ENCODE data around the gene COL9A1. TPM values are rescaled to one million over a fixed set of nuclear protein-coding genes. Genes with fewer than 3 reads are reported as not detected.

COL9A1 gene
- total RNA-seq, 1 donor from 2014 or later: 8.7 TPM

DNA sequence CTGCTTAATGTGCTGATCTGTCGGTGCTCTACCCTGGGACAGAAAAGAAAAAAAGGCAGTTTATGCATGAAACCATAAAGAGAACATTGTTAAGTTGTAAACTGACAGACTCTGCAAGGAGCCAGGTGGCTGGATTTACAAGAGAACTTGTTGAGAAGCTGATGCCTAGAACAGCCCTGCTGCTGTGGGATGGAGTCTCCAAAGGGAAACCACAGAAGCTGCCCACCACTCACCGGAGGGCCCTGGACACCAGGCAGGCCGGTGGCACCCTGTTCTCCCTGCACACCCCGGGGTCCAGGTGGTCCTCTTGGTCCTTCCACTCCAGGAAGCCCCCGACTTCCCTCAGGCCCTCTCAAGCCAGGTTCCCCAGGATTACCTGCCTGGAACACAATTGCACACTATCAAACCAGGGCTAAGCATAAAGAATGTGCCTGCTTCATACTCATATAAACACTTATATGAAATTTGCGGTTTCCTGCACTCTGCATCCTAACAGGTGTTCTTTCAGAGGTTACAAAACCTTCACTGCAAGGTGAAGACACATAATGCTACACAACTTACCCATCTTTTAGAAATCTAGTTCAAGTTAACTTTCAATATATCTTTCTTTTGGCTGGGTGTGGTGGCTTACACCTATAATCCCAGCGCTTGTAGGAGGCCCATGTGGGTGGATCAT lies 68.2 kb downstream of the COL9A1 start:
- DNase-seq (ENCODE audit: low spot score in 2 of 2, unreplicated experiment in 2 of 2): no peak
- H3K4me3 Mint-ChIP-seq: no peak overlapping the region
- TF ChIP-seq, protein P1, sequence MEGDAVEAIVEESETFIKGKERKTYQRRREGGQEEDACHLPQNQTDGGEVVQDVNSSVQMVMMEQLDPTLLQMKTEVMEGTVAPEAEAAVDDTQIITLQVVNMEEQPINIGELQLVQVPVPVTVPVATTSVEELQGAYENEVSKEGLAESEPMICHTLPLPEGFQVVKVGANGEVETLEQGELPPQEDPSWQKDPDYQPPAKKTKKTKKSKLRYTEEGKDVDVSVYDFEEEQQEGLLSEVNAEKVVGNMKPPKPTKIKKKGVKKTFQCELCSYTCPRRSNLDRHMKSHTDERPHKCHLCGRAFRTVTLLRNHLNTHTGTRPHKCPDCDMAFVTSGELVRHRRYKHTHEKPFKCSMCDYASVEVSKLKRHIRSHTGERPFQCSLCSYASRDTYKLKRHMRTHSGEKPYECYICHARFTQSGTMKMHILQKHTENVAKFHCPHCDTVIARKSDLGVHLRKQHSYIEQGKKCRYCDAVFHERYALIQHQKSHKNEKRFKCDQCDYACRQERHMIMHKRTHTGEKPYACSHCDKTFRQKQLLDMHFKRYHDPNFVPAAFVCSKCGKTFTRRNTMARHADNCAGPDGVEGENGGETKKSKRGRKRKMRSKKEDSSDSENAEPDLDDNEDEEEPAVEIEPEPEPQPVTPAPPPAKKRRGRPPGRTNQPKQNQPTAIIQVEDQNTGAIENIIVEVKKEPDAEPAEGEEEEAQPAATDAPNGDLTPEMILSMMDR (IDR thresholded peaks at IDR 0.05; ENCODE audit: unreplicated experiment): no peak
- H3K27ac Mint-ChIP-seq: no peak overlapping the region
- peaks cover 12% of the 10 kb centered on the region for H3K4me1 Mint-ChIP-seq
- H3K9me3 Mint-ChIP-seq: no peaks in the 10 kb centered on the region
- no peaks in the 10 kb centered on the region for H3K36me3 Mint-ChIP-seq
- peaks cover 7% of the 10 kb centered on the region for H3K27me3 Mint-ChIP-seq (ENCODE audit: low read depth)

DNA sequence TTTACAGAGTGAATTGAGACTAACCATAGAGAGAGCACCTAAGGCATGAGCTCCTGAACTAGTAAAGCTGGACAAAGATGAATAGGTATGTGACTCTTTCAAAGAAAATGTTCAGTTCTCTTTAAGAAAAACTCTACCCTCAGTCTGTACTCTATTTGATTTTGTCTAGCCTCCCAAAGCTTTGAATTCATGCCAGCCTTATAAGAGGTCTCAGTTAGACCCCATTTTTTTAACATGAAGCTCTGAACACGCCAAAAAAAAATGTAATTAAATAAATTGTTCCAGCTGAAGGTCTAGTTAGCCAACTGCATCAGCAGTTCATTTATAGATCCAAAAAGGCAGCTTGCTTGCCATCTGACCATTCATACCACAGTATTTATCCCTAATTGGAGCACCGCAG lies 71.6 kb downstream of the COL9A1 start:
- Mint-ChIP-seq H3K4me1 (peaks cover 17% of the 10 kb centered on the region), H3K4me3 (no peak overlapping the region), H3K36me3 (no peaks in the 10 kb centered on the region), H3K27ac (no peak overlapping the region), H3K27me3 (ENCODE audit: low read depth) (no peaks in the 10 kb centered on the region), H3K9me3 (no peaks in the 10 kb centered on the region)
- no peak for DNase-seq (ENCODE audit: low spot score in 2 of 2, unreplicated experiment in 2 of 2)
- TF ChIP-seq, protein P1 (IDR thresholded peaks at IDR 0.05; ENCODE audit: unreplicated experiment): no peak

DNA sequence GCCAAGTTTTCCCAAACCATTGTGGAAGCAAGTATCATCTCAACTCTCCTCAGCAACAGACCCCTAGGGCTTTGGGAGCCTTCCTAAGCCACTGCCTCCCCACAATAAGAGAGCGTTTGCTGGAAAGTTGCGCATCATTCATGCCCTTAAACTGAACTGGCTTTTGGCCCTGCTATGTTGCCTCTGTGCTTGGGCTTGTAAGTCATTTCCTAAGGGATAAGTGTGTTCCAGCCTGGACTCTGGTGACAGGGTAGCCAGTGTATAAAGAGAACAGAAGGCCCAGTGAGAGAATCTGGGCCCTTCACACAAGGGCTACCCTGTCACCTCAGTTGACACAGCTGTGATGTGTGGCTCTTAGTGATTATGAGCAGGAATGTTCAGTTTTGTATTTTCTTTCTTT lies 77.8 kb downstream of the COL9A1 start:
- H3K9me3 Mint-ChIP-seq: no peaks in the 10 kb centered on the region
- no peak for DNase-seq (ENCODE audit: low spot score in 2 of 2, unreplicated experiment in 2 of 2)
- TF ChIP-seq, protein P1 (IDR thresholded peaks at IDR 0.05; ENCODE audit: unreplicated experiment): no peak
- no peak overlapping the region for H3K27ac Mint-ChIP-seq
- H3K4me1 Mint-ChIP-seq: peaks cover 21% of the 10 kb centered on the region
- no peaks in the 10 kb centered on the region for H3K36me3 Mint-ChIP-seq
- peaks cover 6% of the 10 kb centered on the region for H3K27me3 Mint-ChIP-seq (ENCODE audit: low read depth)
- no peak overlapping the region for H3K4me3 Mint-ChIP-seq

DNA sequence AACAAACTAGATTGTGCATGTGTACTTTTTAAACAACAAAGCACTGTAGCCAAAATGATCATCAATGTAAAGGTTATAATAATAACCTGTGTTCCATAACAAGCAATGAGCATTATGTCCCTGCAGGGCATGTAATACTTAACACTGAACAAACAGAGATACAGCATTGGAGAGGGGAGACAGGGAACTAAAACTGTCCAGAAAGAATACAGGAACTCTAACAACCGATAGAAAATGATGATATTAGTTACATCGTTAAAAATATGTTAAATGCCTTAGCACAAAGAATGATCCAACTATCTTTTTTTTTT lies 80.5 kb downstream of the COL9A1 start:
- H3K4me3 Mint-ChIP-seq: no peak overlapping the region

DNA sequence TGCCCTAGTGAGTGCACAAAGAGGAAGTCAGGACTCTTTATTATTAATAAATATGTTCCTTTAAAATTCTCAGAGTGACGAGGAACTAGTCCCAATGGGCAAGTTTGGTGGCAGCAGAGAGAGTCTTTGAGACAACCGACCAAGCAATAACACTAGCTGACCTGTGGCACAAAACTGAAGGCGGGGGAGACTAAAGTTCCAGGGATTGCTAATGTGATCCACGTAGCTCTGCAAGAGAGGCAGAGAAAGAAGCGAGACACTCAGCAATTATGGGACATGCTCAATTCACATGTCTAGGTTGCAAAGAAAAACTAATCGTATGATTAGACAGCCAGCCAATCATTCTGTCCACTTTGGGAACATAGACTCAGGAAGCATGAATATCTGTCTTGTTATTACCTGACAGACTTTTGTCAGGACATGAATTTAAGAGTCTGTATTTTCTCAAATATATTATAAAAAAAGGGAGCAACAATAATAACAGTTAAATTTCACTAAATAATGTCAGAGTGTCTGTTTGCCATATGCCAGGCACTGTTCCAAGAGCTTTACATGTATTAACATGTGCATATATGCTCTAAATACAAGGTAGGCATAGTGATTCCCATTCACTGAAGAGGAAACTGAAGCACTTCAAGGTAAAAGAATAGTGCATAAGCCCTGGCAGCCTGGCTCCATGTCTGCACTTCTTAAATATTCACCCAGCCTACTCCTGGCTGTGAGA lies 81.0 kb downstream of the COL9A1 start:
- Mint-ChIP-seq H3K27me3 (ENCODE audit: low read depth) (peaks cover 28% of the 10 kb centered on the region), H3K36me3 (no peaks in the 10 kb centered on the region), H3K9me3 (no peaks in the 10 kb centered on the region), H3K27ac (no peak overlapping the region), H3K4me1 (peaks cover 16% of the 10 kb centered on the region), H3K4me3 (no peak overlapping the region)
- DNase-seq (ENCODE audit: low spot score in 2 of 2, unreplicated experiment in 2 of 2): no peak
- TF ChIP-seq, protein P1 (IDR thresholded peaks at IDR 0.05; ENCODE audit: unreplicated experiment): no peak

More for the DNA sequence above, 80.5 kb downstream of the COL9A1 start:
- TF ChIP-seq, protein P1 (IDR thresholded peaks at IDR 0.05; ENCODE audit: unreplicated experiment): no peak
- Mint-ChIP-seq H3K27me3 (ENCODE audit: low read depth) (peaks cover 24% of the 10 kb centered on the region), H3K36me3 (no peaks in the 10 kb centered on the region), H3K4me1 (peaks cover 16% of the 10 kb centered on the region), H3K27ac (no peak overlapping the region), H3K9me3 (no peaks in the 10 kb centered on the region)
- no peak for DNase-seq (ENCODE audit: low spot score in 2 of 2, unreplicated experiment in 2 of 2)

All from mesothelial cell of epicardium (in vitro differentiated cells).